GM19025 (cell line): ENCODE measurements around the gene ADCY5.
"Not testable (repeated sequence)": the region's sequence is repeated elsewhere in the genome, so short reads cannot be mapped to it uniquely, and the experiment has no call there.

Experiments used
- ATAC-seq: cut with Tn5 transposase; IDR thresholded peaks from one replicate; pipeline ENCODE4 v1.9.1; 2021; ENCODE audit warnings: mild to moderate bottlenecking, low read depth, moderate library complexity; ENCODE audit not compliant: unreplicated experiment

Gene ADCY5

GRCh38 chr3:123278446-123278845 lies 170.4 kb downstream of the ADCY5 start:
- ATAC-seq, result no peak

- ATAC-seq, result no peak
Measured at GRCh38 chr3:123277106-123277505, 171.8 kb downstream of the ADCY5 start.

DNA sequence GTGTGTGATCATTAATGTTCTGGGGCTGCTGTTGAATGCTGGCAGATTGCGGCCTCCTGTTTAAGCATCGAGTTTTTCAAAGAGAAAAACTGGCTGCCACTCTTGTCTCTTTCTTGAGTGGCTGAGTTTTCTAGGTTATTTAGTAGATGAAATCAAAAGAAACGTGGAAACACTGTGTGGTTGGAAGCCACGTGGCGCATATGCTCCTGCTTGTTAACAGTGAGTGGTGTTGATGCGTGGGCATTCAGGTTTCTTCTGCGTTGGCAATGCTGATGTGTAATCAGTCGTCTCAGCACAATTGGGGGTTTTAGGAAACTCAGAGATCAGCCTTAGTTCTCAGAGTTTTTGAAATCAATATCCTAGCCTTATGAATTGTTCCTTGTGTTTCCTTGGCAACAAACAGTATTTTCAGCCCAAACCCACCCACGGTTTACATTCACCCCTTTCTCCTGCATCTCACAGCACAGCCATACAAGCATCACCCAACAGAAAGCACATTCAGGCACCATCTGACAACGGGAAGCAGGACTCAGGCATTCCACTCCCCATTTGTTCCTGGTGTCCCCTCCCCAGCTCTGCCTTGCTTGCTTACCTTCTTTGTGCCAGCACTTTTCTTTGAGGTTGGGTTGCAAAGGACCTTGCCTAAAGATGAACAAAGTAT lies 172.4 kb downstream of the ADCY5 start:
- ATAC-seq, result no peak

DNA sequence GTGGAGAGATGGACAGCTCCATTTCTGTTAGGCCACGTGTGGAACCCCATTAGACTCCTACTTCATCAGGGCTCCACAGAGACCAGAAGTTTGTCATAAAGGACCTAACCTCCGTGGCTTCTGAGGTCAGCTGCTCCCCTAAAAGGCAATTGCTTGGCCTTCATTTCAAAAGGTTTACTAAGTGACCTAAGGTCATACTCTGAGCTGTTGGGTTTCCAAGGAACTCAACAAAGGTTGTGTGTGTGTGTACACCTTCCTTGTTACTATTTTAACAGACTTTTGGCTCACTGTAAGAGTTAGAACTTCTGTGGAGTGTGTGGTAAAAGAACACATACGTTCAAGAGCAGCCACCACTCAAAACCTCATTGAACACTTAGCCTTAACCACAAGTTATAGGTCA lies 173.2 kb downstream of the ADCY5 start:
- no peak for ATAC-seq

DNA sequence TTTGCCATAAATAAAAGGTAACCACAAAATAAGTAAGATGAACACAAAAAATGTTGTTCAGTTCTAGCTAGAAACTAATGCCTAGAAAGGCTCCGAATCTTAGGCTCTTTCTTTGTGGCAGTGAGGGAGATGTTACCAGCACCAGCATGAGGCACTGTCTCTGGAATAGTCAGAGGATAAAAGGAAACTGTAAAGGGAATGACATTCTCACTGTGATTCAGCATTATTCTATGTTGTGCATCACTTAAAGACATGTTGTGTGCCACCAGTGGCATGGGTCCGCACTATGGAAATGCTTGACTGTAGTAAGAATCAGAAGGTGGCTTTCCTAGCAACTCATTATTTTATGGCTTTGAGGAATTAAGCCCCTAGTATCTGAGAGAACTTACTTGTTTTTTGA lies 176.3 kb downstream of the ADCY5 start:
- no peak for ATAC-seq

- ATAC-seq, result no peak
Measured at GRCh38 chr3:123271466-123272159, 177.3 kb downstream of the ADCY5 start.

- ATAC-seq, result no peak
Measured at GRCh38 chr3:123270818-123271217, 178.1 kb downstream of the ADCY5 start.

GRCh38 chr3:123267821-123268220 lies 181.1 kb downstream of the ADCY5 start:
- ATAC-seq, result no peak

DNA sequence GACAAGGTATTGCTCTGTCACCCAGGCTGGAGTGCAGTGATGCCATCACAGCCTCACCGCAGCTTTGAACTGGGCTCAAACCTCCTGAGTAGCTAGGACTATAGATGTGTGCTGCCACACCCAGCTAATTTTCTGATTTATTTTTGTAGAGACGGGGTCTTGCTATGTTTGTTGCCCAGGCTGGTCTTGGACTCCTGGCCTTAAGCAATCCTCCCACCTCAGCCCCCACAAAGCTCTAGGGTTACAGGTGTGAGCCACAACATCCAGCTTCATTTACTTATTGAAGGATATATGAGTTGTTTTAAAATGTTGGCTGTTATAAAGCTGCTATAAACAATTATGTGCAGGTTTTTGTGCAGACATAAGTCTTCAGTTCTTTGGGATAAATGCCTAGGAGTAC lies 184.9 kb downstream of the ADCY5 start:
- no peak for ATAC-seq

- ATAC-seq, result no peak
Measured at GRCh38 chr3:123262868-123263267, 186.0 kb downstream of the ADCY5 start.

- no peak for ATAC-seq
Measured at GRCh38 chr3:123262226-123262625, 186.7 kb downstream of the ADCY5 start.

GRCh38 chr3:123261666-123262065 lies 187.2 kb downstream of the ADCY5 start:
- ATAC-seq, result no peak

GRCh38 chr3:123258811-123259420 lies 190.0 kb downstream of the ADCY5 start:
- no peak for ATAC-seq

DNA sequence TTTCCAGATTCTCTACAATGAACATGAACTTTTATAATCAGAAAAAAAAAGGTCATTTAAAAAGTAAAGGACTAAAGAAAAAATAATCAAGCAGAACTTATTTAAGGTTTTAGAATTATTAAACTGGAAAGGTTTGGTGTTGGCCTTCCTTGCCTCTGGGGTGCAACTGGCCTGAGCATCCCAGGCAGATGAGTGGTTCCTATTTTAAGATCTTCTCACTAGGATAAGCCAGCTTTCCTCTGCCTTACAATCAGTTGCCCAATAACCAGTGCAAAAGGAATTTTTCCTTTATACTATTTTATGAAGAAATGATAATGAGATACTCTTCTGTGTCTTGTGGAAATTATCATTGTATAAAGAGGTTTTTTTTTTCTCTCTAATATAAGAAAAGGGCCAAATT lies 190.5 kb downstream of the ADCY5 start:
- no peak for ATAC-seq

- ATAC-seq, result no peak
Measured at GRCh38 chr3:123256256-123256655, 192.6 kb downstream of the ADCY5 start.

DNA sequence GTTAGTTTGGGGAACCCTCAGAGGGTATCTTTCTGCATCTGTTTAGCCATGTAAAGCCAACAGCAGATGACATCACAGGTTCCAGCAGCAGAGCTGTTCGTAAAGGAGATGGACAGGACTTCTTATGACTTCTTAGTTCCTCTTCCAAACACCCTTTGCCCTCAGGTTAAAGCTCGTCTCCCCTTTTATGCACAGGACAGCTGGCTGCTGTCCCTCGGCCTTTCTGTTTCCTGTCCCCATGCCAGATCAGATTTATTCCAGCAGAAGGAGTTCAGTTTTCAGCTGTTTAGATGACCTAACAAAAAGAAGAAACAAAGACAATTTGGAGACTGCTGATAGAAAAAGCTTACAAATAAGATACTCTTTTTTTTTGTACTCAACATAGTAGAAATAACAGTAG lies 202.0 kb downstream of the ADCY5 start:
- ATAC-seq, result no peak

GRCh38 chr3:123244128-123244527 lies 204.8 kb downstream of the ADCY5 start:
- ATAC-seq, result no peak

GRCh38 chr3:123239756-123240155 lies 209.1 kb downstream of the ADCY5 start:
- no peak for ATAC-seq

DNA sequence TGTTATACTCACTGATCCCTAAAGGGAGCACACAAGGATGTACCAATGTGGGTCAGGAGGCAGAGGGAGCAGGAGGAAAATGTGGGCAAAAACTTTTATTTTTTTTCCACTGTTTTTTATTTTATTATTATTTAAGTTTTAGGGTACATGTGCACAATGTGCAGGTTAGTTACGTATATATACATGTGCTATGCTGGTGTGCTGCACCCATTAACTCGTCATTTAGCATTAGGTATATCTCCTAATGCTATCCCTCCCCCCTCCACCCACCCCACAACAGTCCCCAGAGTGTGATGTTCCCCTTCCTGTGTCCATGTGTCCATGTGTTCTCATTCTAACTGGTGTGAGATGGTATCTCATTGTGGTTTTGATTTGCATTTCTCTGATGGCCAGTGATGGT lies 209.7 kb downstream of the ADCY5 start:
- not testable (repeated sequence) for ATAC-seq

DNA sequence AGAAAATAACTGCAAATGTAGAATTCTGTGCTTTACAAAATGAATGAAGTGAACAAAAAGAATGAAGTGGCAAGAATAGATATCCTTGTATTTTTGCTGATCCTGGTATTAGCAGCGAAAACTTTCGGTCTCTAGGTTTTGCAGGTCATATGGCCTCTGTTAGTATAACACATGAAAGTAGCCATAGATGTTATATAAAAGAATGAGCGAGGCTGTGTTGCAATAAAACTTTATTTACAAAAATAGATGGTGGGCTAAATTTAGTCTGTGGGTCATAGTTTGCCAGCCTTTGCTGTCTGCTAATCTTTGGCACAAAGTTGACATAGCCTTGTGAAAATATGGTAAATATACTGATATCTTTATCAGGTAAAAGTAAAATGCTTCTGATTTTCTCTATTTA lies 212.0 kb downstream of the ADCY5 start:
- ATAC-seq, result no peak
